ENCODE results near the gene TLK1.
"Not testable (repeated sequence)": the region's sequence is repeated elsewhere in the genome, so short reads cannot be mapped to it uniquely, and the experiment has no call there.

TLK1 gene

DNA sequence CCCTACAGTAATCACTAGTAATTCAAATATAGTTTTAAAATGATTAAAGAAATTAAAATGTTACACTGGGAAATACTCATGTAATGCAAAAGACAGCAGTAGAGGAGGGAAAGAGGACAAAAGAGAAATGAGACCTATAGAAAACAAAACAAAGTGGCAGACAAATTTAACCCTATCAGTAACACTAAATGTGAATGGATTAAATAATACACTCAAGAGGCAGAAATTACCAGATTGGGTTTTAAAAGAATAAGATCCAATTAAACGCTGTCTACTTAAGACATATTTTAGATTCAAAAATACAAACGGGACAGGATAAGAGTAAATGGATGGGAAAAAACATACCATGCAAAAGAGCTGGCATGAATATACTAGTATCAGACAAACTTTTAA lies 17.0 kb downstream of the TLK1 start:
- DNase-seq (ENCODE audit: low read depth in 2 of 2): no peak

DNA sequence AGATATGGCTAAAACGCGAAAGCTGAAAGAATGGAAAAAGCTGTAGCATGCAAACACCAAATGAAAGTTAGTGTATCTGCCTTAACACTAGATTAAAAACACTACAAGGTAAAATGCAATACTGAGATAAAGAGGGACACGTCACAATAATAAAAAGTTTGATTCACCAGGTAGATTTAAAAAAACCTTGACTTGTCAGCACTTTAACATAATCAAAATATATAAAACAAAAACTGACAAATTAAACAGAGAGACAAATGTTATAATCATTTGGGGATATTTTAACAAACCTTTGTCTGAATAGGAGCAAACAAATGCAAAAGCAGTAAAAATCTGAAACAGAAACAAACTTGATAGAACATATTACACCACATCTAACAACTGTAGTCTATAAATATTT lies 18.3 kb downstream of the TLK1 start:
- no peak for DNase-seq (ENCODE audit: low read depth in 2 of 2)

DNA sequence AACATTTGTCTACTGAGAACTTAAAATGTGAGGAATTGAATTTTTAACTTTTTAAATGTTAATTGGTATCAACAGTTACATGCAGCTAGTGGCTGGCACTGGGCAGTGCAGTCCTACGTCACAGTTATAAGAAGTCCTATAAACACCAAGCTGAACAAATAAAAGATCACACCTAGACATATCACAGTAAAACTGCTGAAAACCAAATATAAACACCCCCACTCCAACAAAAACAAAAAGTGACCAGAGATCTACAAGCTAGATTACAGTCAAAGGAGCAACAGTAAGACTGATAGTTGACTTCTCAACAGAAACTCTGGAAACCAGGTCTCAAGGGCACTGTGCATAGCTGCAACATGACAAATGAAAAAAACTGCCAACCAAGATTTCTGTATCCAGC lies 19.4 kb downstream of the TLK1 start:
- no peak for DNase-seq (ENCODE audit: low read depth in 2 of 2)

DNA sequence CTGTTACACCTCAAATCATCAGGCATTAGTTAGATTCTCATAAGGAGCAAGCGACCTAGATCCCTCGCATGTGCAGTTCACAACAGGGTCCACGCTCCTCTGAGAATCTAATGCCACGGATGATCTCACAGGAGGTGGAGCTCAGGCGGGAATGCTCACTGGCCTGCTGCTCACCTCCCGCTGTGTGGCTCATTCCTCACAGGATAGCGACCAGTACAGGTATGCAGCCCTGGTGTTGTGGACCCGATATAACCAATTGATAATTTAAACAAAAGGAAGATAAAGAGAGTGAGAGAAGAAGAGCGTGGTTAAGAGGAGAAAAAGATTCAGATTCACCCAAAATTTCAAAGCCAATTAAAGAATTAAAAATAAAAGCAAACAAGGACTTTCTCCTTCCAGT lies 20.8 kb downstream of the TLK1 start:
- DNase-seq (ENCODE audit: low read depth in 2 of 2): no peak

DNA sequence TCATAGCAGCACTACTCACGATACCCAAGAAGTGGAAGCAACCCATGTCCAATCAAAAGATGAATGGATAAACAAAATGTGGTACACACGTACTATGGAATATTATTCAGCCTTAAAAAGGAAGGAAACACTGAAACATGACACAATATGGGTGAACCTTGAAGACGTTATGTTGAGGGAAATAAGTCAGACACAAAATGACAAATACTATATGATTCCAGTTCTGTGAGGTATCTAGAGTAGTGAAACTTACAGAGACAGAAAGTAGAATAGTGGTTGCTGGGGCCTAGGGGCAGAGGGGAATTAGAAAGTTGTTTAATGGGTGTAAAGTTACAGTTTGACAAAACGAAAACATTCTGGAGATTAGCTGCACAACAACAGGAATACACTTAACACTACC lies 24.7 kb downstream of the TLK1 start:
- DNase-seq (ENCODE audit: low read depth in 2 of 2): no peak

DNA sequence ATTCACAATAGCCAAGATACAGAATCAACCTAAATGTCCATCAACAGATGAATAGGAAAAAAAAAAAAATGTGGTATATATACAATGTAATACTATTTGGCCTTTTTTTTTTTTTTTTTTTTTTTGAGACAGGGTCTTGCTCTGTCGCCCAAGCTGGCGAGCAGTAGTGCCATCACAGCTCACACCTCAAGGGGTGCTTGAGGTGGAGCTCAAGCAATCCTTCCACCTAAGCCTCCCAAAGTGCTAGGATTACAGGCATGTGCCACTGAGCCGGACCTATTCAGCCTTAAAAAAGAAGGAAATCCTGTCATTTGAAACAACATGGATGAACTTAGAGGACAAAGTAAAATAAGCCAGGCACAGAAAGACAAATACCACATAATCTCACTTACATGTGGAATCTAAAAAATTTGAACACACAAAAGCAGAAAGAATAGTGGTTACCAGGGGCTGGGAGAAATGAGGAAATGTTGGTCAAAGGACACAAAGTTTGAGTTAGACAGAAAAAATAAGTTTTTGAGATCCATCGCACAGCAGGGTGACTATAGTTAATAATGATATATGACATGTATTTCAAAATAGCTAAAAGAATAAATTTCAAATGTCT lies 26.0 kb downstream of the TLK1 start:
- no peak for DNase-seq (ENCODE audit: low read depth in 2 of 2)

DNA sequence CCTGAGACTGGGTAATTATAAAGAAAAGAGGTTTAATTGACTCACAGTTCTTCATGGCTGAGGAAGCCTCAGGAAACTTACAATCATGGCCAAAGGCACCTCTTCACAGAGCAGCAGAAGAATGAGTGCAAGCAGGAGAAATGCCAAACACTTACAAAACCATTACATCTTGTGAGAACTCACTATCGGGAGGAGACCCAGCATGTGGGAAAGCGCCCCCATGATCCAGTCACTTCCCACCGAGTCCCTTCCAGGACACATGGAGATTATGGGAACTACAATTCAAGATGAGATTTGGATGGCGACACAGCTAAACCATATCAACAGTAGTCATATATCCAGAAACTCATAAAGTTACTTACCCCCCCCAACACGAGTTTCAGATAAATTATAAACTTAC lies 28.6 kb downstream of the TLK1 start:
- DNase-seq (ENCODE audit: low read depth in 2 of 2): no peak

DNA sequence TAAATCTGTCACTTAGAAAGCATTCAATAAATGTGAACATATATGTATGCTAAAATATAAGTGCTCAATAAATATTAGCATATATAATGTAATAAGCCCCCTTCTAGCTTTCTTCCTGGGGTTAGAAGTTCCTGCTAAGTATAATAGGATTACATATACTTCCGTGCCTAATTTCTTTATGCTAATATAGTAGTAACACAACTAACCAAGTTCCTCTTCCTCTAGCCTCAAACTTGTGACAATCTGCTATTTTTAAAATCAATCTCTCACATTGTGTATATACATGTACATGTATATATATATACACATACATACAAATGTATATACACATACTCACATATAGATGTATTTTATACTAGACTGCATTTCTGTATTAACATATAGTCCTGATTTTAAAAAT lies 32.2 kb downstream of the TLK1 start:
- no peak for DNase-seq (ENCODE audit: low read depth in 2 of 2)

DNA sequence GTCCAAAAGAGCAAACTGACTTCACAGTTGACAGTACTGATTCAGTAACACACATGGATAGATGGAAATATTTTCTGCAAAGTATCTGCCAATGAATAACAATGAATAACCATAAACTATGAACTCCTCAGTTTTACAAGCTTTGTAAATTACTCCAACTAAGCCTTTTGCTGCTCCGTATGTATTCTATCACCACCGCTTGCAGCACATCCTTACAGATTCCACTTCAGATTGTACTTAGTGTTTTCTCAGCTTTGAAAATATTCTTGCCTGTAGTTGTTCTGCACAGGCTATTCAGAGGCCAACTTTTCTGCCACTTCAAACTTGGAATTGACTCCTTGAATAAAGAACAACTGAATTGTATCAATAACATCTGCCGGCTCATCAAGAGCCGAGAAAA lies 36.2 kb downstream of the TLK1 start:
- no peak for DNase-seq (ENCODE audit: low read depth in 2 of 2)

DNA sequence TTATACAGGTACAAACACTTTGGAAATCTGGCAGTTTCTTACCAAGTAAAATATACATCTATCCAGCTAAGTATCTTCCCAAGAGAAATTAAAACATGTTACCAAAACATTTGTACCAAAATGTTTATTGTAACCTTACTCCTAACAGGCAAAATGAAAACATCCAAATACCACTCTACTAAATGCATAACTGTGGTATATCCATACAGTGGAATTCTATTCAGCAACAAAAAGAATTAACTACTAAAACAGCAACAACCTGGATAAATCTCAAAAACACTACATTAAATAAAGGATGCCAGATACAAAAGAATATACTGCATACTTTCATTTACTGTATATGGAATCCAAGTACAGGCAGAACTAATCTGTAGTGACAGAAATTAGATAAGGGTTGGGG lies 51.1 kb downstream of the TLK1 start:
- no peak for DNase-seq (ENCODE audit: low read depth in 2 of 2)

DNA sequence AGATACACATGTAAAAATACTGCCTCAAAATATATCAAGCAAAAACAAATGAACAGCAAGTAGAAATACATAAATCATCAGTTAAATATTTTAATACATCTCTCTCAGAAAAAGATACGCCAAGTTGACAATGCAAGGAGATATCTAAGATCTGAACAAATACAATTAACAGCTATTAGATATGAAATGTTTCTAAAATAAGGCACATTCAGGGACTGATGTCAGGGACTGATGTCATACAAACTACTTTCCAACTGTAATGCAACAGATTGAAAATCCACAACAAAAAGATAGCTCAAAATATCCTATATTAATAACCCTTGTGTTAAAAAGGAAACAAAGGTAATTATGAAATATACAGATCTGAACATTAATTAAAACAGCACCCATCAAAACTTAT lies 51.7 kb downstream of the TLK1 start:
- no peak for DNase-seq (ENCODE audit: low read depth in 2 of 2)

DNA sequence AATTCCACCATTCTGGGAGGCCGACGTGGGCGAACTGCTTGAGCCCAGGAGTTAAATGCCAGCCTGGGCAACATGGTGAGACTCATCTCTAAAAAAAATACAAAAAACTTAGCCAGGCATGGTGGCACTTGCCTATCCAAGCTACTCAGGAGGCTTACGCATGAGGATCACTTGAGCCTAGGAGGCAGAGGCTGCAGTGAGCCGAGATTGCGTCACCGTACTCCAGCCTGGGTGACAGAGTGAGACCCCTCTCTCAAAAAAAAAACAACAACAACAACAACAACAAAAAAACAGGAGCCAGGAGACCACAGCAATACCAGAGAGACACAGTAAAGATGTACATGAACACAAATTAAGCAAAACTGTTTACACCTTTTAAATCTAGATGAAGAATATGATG lies 52.9 kb downstream of the TLK1 start:
- DNase-seq (ENCODE audit: low read depth in 2 of 2): no peak

DNA sequence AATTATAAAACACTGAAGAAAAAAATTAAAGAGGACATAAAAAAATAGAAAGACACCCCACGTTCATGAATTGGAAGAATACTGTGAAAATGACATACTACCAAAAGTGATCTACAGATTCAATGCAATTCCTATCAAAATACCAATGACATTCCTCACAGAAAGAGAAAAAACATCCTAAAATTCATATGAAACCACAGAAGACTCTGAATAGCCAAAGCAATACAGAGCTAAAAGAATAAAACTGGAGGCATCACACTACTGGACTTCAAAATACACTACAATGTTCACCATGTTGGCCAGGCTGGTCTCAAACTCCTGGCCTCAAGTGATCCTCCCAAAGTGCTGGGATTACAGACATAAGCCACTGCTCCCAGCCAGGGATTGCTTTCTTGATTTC lies 56.3 kb downstream of the TLK1 start:
- no peak for DNase-seq (ENCODE audit: low read depth in 2 of 2)

DNA sequence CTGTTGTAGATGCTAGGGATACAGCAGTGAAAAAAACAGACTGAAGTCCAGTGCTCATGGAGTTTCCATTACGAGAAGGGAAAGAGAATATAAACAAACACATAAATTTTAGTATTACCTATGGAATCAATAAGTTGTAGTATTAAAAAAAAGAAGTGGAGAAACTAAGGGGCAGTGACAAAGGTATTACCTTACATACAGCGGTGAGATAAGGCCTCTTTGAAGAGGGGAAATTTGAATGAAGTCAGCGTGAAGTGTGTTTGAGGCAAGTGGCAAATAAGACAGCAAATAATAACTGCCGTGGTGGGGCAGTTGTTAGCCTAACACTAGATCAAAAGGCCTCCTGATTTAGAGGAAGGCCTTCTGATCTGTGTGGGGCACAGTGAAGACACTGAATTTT lies 57.9 kb downstream of the TLK1 start:
- DNase-seq (ENCODE audit: low read depth in 2 of 2): no peak

DNA sequence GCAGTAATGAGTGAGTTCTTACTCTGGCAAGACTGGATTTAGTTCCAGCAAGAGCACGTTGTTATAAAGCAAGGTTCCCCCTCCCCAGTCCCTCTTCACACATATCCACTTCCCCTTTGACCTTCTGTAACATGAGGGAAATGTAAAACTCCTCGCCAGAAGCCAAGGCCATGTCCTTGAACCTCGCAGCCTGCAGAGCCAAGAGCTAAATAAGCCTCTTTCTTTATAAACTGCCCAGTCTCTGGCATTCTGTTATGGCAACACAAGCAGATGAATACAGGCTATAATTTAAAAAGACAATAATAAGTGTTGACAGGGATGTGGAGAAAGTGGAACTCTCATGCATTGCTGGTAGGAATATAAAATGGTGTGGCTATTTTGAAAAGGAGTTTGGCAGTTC lies 60.3 kb downstream of the TLK1 start:
- DNase-seq (ENCODE audit: low read depth in 2 of 2): no peak

DNA sequence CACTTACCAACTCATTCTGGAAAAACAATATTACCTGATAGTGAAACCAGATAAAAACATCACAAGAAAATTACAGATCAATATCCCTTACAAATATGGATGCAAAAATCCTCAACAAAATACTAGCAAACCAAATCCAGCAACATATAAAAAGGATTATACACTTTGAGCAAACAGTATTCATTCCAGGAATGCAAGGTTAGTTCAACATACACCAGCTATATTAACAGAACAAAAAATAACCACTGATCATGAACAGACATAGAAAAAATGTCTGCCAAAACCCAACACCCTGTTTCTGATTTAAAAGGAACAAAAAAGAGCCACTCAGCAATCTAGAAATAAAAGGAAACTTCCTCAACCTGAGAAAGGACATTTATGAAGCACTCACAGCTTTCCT lies 62.1 kb downstream of the TLK1 start:
- no peak for DNase-seq (ENCODE audit: low read depth in 2 of 2)

DNA sequence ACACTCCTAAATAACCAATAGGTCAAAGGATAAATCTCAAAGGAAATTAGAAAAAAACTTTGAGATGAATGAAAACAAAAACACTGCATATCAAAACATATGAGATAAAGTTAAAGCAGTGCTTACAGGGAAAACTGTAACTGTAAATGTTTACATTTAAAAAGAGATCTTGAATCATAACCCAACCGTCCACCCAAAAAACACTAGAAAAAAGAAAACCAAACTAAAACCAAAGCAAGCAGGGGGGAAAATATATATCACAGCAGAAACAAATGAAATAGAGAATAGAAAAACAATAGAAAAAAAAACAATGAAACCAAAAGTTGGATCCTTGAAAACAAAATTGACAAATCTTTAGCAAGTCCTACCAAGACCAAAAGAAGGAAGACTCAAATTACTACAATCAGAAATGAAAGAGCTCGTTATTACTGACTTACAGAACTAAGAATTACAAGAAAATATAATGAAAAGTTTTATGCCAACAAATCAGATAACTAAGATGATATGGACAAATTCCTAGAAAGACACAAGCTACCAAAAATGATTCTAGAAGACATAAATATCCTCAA lies 65.6 kb downstream of the TLK1 start:
- DNase-seq (ENCODE audit: low read depth in 2 of 2): no peak

DNA sequence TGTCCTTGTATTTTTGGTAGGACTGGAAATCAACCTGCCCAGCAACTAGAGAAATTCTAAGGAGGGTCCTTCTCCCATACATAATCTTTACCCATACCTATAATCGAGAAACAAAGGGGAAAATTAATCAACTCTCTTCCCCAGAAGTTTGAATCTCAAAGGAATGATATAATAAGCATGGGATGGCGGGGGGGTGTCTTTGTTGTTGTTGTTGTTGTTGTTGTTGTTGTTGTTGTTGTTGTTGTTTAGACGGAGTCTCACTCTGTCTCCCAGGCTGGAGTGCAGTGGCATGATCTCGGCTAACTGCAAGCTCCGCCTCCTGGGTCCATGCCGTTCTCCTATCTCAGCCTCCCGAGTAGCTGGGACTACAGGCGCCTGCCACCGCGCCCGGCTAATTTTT lies 69.2 kb downstream of the TLK1 start:
- DNase-seq (ENCODE audit: low read depth in 2 of 2): not testable (repeated sequence)

DNA sequence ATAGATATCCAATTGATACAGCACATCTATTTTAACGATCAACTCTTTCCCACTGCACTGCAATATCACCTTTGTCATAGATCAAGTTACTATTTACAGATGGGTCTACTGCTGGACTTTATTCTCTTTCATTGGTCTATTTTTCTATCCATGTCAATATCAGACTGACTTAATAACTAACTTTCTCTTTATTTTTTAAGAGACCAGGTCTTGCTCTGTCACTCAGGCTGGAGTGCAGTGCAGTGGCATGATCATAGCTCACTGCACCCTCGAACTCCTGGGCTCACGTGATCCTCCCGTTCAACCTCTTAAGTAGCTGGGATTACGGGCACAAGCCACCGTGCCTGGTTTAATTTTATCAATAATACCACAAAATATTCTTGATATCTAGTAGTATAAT lies 71.2 kb downstream of the TLK1 start:
- DNase-seq (ENCODE audit: low read depth in 2 of 2): no peak

DNA sequence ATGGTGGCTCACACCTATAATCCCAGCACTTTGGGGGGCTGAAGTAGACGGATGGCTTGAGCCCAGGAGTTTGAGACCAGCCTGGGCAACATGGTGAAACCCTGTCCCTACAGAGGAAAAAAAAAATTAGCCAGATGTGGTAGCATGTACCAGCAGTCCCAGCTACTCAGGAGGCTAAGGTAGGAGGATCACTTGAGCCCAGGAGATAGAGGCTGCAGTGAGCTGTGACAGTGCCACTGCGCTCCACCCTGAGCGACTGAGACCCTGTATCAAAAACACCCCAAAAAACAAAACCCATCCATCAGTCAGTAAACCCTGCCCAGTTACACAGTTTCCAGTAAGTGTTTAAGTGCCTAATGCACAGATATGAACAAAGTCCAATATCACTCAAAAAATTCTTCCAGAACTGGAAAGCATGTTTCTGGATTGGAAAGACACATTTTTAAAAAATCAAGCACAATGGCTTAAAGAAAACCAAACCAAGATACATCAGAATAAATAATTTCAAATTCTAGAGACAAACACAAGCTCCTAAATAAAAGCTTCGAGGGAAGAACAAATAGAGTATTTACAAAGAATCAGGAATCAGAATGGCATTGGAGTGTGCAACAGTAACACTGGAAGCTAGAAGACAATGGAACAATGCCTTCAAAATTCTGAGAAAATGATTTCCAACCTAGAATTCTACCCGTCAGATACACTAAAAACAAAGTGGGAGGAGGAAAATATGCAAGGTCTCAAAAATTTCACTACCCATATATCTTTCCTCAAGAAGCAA lies 72.4 kb downstream of the TLK1 start:
- no peak for DNase-seq (ENCODE audit: low read depth in 2 of 2)

DNA sequence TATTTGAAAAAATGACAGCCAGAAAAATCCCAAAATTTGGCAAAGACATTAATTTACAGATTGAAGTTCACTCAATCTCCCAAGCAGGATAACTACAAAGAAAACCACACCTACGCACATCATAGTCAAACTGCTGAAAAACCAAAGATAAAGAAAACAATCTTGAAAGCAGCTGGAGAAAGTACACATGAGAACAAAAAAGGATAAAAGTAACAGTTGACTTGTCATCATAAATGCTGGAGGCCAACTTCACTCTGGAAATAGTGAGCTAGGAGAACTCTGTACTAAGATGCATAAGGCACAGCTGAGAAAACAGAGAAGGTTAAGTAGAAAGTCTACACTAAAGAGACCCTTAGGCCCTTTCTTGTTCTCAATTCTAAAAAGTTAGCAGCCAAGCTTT lies 73.1 kb downstream of the TLK1 start:
- DNase-seq (ENCODE audit: low read depth in 2 of 2): no peak

DNA sequence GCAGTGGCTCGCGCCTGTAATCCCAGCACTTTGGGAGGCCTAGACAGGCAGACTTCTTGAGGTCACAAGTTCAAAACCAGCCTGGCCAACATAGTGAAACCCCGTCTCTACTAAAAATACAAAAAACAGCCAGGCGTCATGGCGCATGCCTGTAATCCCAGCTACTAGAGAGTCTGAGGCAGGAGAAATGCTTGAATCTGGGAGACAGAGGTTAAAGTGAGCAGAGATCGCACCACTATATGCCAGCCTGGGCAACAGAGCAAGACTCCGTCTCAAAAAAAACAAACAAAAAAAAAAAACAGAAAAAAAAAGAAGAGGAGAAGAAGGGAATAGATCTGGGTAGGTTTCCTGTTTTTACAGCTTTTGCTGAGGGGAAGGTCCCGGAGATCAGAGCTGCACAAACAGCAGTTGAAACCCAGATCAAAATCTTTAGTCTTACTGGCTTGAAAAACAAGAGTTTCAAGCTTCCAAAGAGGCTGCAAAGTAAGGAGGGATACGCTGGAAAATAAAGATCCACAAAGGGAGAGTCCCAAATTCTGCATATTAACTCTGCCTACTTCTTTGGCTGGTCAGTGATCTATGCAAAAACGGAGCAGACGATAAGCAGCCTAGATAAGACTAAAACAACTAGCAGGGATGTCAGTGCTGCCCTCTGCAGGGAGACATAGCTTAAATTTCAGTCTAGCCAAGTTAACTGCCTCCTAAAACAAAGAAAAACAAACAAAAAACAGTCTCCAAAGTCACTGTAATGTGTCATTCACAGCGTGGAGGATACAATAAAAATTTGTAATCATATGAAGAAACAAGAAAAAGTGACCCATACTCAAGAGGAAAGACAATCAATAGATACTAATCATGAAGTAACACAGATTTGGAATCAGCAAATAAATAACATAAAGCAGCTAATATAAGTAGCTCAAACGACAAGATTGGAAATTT lies 74.1 kb downstream of the TLK1 start:
- peak in 1 of 2 donors; percentile 18 for DNase-seq (ENCODE audit: low read depth in 2 of 2)
